HepG2 (cell line): ENCODE results near the gene FBXL12. TPM values are rescaled to one million over a fixed set of nuclear protein-coding genes. Genes with fewer than 3 reads are reported as not detected.
"Not testable (repeated sequence)": the region's sequence is repeated elsewhere in the genome, so short reads cannot be mapped to it uniquely, and the experiment has no call there.

Experiments
- ATAC-seq: fragments of 200-7000 bp; cut with Tn5 transposase; 3 replicates; pipeline ENCODE4 v1.9.1; 2020; ENCODE audit warnings: mild to moderate bottlenecking, moderate library complexity
- BruUV-seq: library from RNA; stranded (reverse); fragments of 400-500 nt; replicated peaks from 2 replicates; lab custom pipeline; 2021; lab: Mats Ljungman, UMichigan
- CTCF ChIA-PET: fragments of 300-600 bp; formaldehyde crosslinking; extraction: SDS; loops from one replicate; lab custom pipeline; 2021; ENCODE audit warnings: low total read pairs, inconsistent platforms, low intra/inter-chr PET ratio; lab: Yijun Ruan, JAX
- POLR2A ChIA-PET: fragments of 350-600 bp; sonication (Branson Sonifier 250); formaldehyde crosslinking; loops from one replicate; lab custom pipeline; 2020; ENCODE audit warnings: antibody characterized with exemption, inconsistent platforms; lab: Yijun Ruan, JAX
- DNase-seq: peaks from one replicate; pipeline ENCODE4 v3.0.0-alpha.2; 2015; ENCODE audit warnings: low spot score
- FAIRE-seq: peaks from 3 replicates; lab custom pipeline; 2011; peaks lifted over from hg19 to GRCh38; lab: Jason Lieb, UNC
- H2AFZ ChIP-seq: one replicate; pipeline ENCODE4 v1.6.1; 2011; ENCODE audit warnings: low read length, inconsistent platforms
- H3K27ac ChIP-seq: fragments of 300-600 bp; 3 replicates; pipeline ENCODE4 v1.8.0; 2011; ENCODE audit warnings: mixed run types, mild to moderate bottlenecking, mixed read lengths, low read length, inconsistent platforms; ENCODE audit not compliant: insufficient read depth; ENCODE audit errors: extremely low read length
- H3K27me3 ChIP-seq, 2 experiments: fragments of 200-600 bp in 1 of 2; 2 replicates in 1 of 2; 3 replicates in 1 of 2; pipeline versions ENCODE4 v1.6.0 to v1.8.0; 2011; ENCODE audit warnings: low read length in 2 of 2, mild to moderate bottlenecking in 2 of 2, moderate library complexity in 2 of 2, inconsistent platforms in 1 of 2; ENCODE audit not compliant: insufficient read depth in 2 of 2, control insufficient read depth in 1 of 2
- H3K36me3 ChIP-seq, 2 experiments: fragments of 200-600 bp in 1 of 2; replicated peaks in 1 of 2; 2 replicates in 1 of 2; 3 replicates in 1 of 2; pipeline versions ENCODE4 v1.5.1 to v1.8.0; 2011; ENCODE audit warnings: low read length in 2 of 2, inconsistent platforms in 1 of 2; ENCODE audit not compliant: insufficient read depth in 2 of 2, control insufficient read depth in 1 of 2
- H3K4me1 ChIP-seq: 2 replicates; pipeline ENCODE4 v1.5.1; 2012; ENCODE audit warnings: low read length, inconsistent platforms; ENCODE audit not compliant: insufficient read depth
- H3K4me2 ChIP-seq: 2 replicates; pipeline ENCODE4 v1.6.0; 2011; ENCODE audit warnings: low read depth, low read length, inconsistent platforms
- H3K4me3 ChIP-seq, 3 experiments: fragments of 200-600 bp in 1 of 3; sonication (generic), shearing (Covaris generic) in 1 of 3; replicated peaks in 1 of 3; 2 replicates each; pipeline ENCODE4 v1.5.1; 2011 to 2016; ENCODE audit warnings: low read length in 3 of 3, inconsistent platforms in 2 of 3, low read depth in 2 of 3, mild to moderate bottlenecking in 2 of 3, control low read depth in 1 of 3, mixed read lengths in 1 of 3; ENCODE audit not compliant: insufficient read depth in 1 of 3
- H3K79me2 ChIP-seq: one replicate; pipeline ENCODE4 v1.6.1; 2011; ENCODE audit warnings: low read length, inconsistent platforms; ENCODE audit not compliant: insufficient read depth
- H3K9ac ChIP-seq: 2 replicates; pipeline ENCODE4 v1.6.0; 2011; ENCODE audit warnings: mild to moderate bottlenecking, low read depth, low read length, inconsistent platforms; ENCODE audit not compliant: insufficient read depth
- H3K9me3 ChIP-seq: 2 replicates; pipeline ENCODE4 v1.5.1; 2012; ENCODE audit warnings: mild to moderate bottlenecking, low read length
- H4K20me1 ChIP-seq: 2 replicates; pipeline ENCODE4 v1.6.0; 2011; ENCODE audit warnings: inconsistent platforms, mild to moderate bottlenecking, low read length, moderate library complexity; ENCODE audit not compliant: insufficient read depth
- ATRX ChIP-seq: sonication (generic); formaldehyde crosslinking; IDR thresholded peaks from 2 replicates; pipeline ENCODE4 v1.4.0; 2020; ENCODE audit warnings: missing genetic modification reagents, borderline replicate concordance
- ELK4 ChIP-seq: sonication (generic); formaldehyde crosslinking; IDR thresholded peaks from 2 replicates; pipeline ENCODE4 v1.9.0; 2021; ENCODE audit warnings: missing genetic modification reagents, borderline replicate concordance
- FOXO4 ChIP-seq: sonication (generic); formaldehyde crosslinking; conservative IDR thresholded peaks from 2 replicates; pipeline ENCODE4 v1.8.1; 2023; ENCODE audit warnings: missing genetic modification reagents
- HIC2 ChIP-seq: sonication (generic); formaldehyde crosslinking; IDR thresholded peaks from 2 replicates; pipeline ENCODE4 v1.9.0; 2022; ENCODE audit warnings: low read depth, missing genetic modification reagents
- KAT8 ChIP-seq: IDR thresholded peaks from 2 replicates; pipeline ENCODE4 v1.6.1; 2016; ENCODE audit warnings: missing genetic modification reagents, missing compliant biosample characterization
- MEIS2 ChIP-seq: sonication (generic); formaldehyde crosslinking; IDR thresholded peaks from 2 replicates; pipeline ENCODE4 v1.9.0; 2021; ENCODE audit warnings: mild to moderate bottlenecking, missing genetic modification reagents
- MIER3 ChIP-seq: IDR thresholded peaks from 2 replicates; pipeline ENCODE4 v1.6.1; 2016; ENCODE audit warnings: missing compliant biosample characterization, borderline replicate concordance
- MIXL1 ChIP-seq: IDR thresholded peaks from 2 replicates; pipeline ENCODE4 v1.6.1; 2016
- PAWR ChIP-seq: sonication (generic); formaldehyde crosslinking; IDR thresholded peaks from 2 replicates; pipeline ENCODE4 v1.4.0; 2020; ENCODE audit warnings: missing genetic modification reagents, mild to moderate bottlenecking, borderline replicate concordance
- SAP130 ChIP-seq: IDR thresholded peaks from 2 replicates; pipeline ENCODE4 v1.6.1; 2016; ENCODE audit warnings: low read depth
- SMAD9 ChIP-seq: sonication (generic); formaldehyde crosslinking; IDR thresholded peaks from 2 replicates; pipeline ENCODE4 v1.5.1; 2020; ENCODE audit warnings: mild to moderate bottlenecking, missing genetic modification reagents
- ZNF264 ChIP-seq: sonication (generic); formaldehyde crosslinking; IDR thresholded peaks from 2 replicates; pipeline ENCODE4 v1.4.0; 2020; ENCODE audit warnings: missing genetic modification reagents
- ZNF557 ChIP-seq: sonication (generic); formaldehyde crosslinking; IDR thresholded peaks from 2 replicates; pipeline ENCODE4 v1.4.0; 2020; ENCODE audit warnings: missing genetic modification reagents
- ZNF777 ChIP-seq: sonication (generic); formaldehyde crosslinking; IDR thresholded peaks from 2 replicates; pipeline ENCODE4 v1.4.0; 2020; ENCODE audit warnings: missing genetic modification reagents
- whole genome bisulfite sequencing: methylation state at CpG from one replicate; pipeline ENCODE4 v1.1.6; 2017; ENCODE audit warnings: low lambda C conversion rate; 5-methylcytosine and 5-hydroxymethylcytosine counted together
- in situ Hi-C: cut with HindIII; loops from 2 replicates; pipeline ENCODE4 v1.10.0; 2017; ENCODE audit warnings: low pct_unique_long_range_greater_than_20kb; ENCODE audit not compliant: extremely low pct_ligation_motif_present
- intact Hi-C: fragments of 100-400 bp; cut with micrococcal nuclease; formaldehyde crosslinking; loops from one replicate; pipeline ENCODE4 v1.10.0; 2022; ENCODE audit not compliant: unreplicated experiment
- polyA plus RNA-seq, 8 experiments: library from polyadenylated mRNA; depleted of rRNA in 3 of 8; stranded (reverse) in 7 of 8; unstranded in 1 of 8; fragments of >200 nt; fragmentation: Illumina TruSeq in 4 of 8; extraction: Trizol in 4 of 8; gene quantifications; 2 replicates each; pipeline versions ENCODE4 v1.2.1 to v1.2.3, GENCODE V29; 2011 to 2016; ENCODE audit warnings: low read depth in 4 of 8, missing spikeins in 1 of 8, mixed read lengths in 1 of 8; ENCODE audit not compliant: insufficient read depth in 1 of 8
- total RNA-seq, 5 experiments: library from RNA; depleted of rRNA; stranded (reverse); fragments of >200 nt; fragmentation: Illumina TruSeq; extraction: Trizol; gene quantifications; 2 replicates each; pipeline ENCODE4 v1.2.3, GENCODE V29; 2016; ENCODE audit warnings: low read depth in 1 of 5

Gene FBXL12
- total and polyA plus RNA-seq, 2 of the 13 experiments (the other 11 are each of a cell fraction or from before 2014, with no cell fraction given): 20.4 to 23.1 TPM

- peak; percentile 99 for TF ChIP-seq ZNF264 (CRISPR knock-in tag)
- peaks cover 21 to 60% of the 10 kb centered on the region in 2 experiments; a peak in 4 of 5 replicates for H3K36me3 ChIP-seq
- BruUV-seq, H3K79me2 ChIP-seq, POLR2A ChIA-PET, H3K4me1 ChIP-seq, ATAC-seq, in situ Hi-C loops, H4K20me1 ChIP-seq, H3K9ac ChIP-seq, H3K27me3 ChIP-seq, H3K4me3 ChIP-seq, H3K27ac ChIP-seq, H2AFZ ChIP-seq, intact Hi-C loops, H3K9me3 ChIP-seq, H3K4me2 ChIP-seq, FAIRE-seq, CTCF ChIA-PET, DNase-seq: not testable (repeated sequence)
- 99% methylated on average over 10 of the region's 12 CpGs for WGBS
Measured at GRCh38 chr19:9843626-9844273, 24.9 kb upstream of the FBXL12 start.

- H4K20me1 ChIP-seq: no peaks in the 10 kb centered on the region
- peaks cover 20 to 59% of the 10 kb centered on the region in 2 experiments; a peak in 4 of 5 replicates for H3K36me3 ChIP-seq
- DNase-seq (no peak), ATAC-seq (no peak), FAIRE-seq (no peak)
- no peaks in the 10 kb centered on the region for H3K79me2 ChIP-seq
- in situ Hi-C loops: no loop called here
- H3K4me1 ChIP-seq: no peaks in the 10 kb centered on the region
- H3K4me2 ChIP-seq: no peak overlapping the region
- ChIA-PET CTCF (no interaction called here), POLR2A (no interaction called here)
- intact Hi-C loops: no loop called here
- 94% methylated on average over 6 of the region's 9 CpGs for WGBS
- BruUV-seq: no TSS peak
- H3K27me3 ChIP-seq: no peaks in the 10 kb centered on the region
- H2AFZ ChIP-seq: no peak overlapping the region
- H3K9me3 ChIP-seq: no peaks in the 10 kb centered on the region
- H3K9ac ChIP-seq: no peak overlapping the region
- no peak overlapping the region for H3K4me3 ChIP-seq
- no peak overlapping the region for H3K27ac ChIP-seq
- TF ChIP-seq ATRX (no peak), MIXL1 (CRISPR knock-in tag) (no peak), SAP130 (no peak), SMAD9 (CRISPR knock-in tag) (no peak), HIC2 (CRISPR knock-in tag) (no peak), FOXO4 (CRISPR knock-in tag) (no peak), MEIS2 (CRISPR knock-in tag) (no peak), MIER3 (CRISPR knock-in tag) (no peak), KAT8 (no peak), ZNF557 (CRISPR knock-in tag) (no peak), PAWR (CRISPR knock-in tag) (no peak), ELK4 (no peak), ZNF777 (CRISPR knock-in tag) (no peak)
Measured at GRCh38 chr19:9842834-9843625, 24.2 kb upstream of the FBXL12 start.
